Suprapubic skin (tissue), 3 donors: ENCODE results near the gene LTBP4.

Source experiments
- CTCF ChIP-seq, 2 donors: fragments of 200-600 bp in 1 of 2; fragments of 450-650 bp in 1 of 2; sonication (generic) in 1 of 2; IDR thresholded peaks; one replicate each; pipeline ENCODE4 v1.5.1; 2016 to 2019; ENCODE audit warnings: antibody characterized with exemption in 2 of 2, mild to moderate bottlenecking in 1 of 2, moderate library complexity in 1 of 2
- EP300 ChIP-seq: sonication (generic); formaldehyde crosslinking; IDR thresholded peaks from one replicate; pipeline ENCODE4 v1.6.1; 2017; ENCODE audit warnings: antibody characterized with exemption
- POLR2A ChIP-seq, 2 donors: fragments of 450-650 bp; IDR thresholded peaks; one replicate each; pipeline ENCODE4 v1.6.1; 2017; ENCODE audit warnings: antibody characterized with exemption in 2 of 2, mild to moderate bottlenecking in 2 of 2, moderate library complexity in 2 of 2

GRCh38 chr19:40607311-40608239, 6.4 kb downstream of the LTBP4 start:
- TF ChIP-seq CTCF (IDR thresholded peaks at IDR 0.05) (no peak), EP300 (no peak), POLR2A (IDR thresholded peaks at IDR 0.05) (no peak)
